ENCODE data around the gene ANKS1B.

ANKS1B gene

DNA sequence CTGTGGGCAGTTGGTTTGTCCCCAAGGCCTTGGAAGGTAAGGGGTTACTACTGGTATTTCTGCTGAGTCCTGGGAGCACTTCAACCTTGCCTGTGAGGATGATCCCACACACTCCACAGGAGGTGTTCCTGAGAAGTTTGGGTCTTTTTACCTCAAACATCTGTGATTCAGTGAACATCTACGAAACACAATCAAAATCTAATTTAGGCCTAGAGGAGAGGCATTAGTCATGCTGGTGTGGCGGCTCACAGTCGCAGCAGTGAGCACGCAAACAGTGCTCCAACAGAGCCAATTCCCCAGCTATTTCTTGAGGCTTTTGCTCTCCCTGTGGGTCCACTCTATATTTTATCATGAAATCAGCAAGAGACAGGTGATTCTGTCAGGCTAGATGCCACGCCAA is 1232.0 kb downstream of the ANKS1B start:
- in situ Hi-C loops (cut with HindIII; ENCODE audit: low sequenced_read_pairs) = no loop called here

DNA sequence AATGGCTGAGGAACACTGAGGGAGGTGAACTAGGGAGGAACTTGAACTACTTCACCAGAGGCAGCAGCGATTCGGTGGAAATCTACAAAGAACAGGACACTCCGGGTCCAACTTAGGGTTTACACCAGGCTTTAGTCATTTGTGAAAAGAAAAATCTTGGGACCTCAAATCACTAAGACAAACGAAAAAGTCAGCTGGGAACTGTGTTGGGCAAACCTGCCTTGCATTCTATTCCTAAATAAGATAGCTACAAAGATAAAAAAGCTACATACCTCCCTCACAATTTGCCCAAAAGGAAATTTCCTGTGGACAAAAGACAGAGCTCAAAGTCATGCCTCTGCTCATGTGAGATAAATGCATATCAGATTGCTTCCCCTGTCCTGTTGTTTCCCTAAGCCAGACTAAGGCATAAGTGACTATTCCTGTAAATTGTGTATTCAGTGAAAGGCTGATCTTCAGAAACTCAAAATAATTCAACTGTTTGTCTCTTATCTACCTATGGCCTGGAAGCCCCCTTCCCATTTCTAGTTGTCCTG is 1233.1 kb downstream of the ANKS1B start:
- in situ Hi-C loops (cut with HindIII; ENCODE audit: low sequenced_read_pairs) = no loop called here

DNA sequence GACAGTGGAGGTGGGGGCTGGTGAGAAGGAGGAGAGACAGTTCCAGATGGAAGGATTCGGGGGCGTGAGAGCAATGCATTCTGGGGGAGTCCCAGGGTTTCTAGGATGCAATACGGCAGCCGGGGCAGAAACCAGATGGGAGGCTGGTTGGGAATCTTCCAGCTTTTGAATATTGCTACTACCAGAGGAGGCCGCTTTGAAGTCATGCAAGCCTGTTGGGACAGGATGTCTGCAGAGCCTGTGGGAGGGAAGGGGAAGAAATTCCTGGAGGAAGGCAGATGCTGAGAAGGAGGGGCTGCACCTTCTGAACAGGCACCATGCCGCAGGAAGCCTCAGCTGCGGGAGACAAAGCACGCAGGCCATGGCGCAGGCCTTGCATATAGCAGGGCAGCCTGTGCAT is 1234.2 kb downstream of the ANKS1B start:
- in situ Hi-C loops (cut with HindIII; ENCODE audit: low sequenced_read_pairs) = no loop called here

DNA sequence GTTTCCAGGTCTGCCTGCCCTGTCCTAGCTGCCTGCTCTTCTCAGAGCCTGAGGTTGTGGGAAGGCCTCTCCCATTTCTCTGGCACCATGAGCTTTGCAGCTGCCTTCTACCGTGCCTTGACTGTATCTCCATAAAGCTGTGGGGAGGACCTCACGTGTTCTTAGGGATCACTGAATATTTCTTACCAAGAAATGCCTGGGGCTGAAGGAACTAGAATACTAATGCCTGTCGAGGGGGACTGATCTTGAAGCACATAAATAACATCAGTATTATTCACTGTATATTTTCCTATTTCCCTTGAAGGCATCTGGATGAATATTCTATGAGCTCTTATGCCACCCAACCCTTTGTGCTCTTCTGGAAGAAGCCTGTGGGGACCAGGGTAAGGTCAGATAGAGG is 1236.3 kb downstream of the ANKS1B start:
- in situ Hi-C loops (cut with HindIII; ENCODE audit: low sequenced_read_pairs) = no loop called here

DNA sequence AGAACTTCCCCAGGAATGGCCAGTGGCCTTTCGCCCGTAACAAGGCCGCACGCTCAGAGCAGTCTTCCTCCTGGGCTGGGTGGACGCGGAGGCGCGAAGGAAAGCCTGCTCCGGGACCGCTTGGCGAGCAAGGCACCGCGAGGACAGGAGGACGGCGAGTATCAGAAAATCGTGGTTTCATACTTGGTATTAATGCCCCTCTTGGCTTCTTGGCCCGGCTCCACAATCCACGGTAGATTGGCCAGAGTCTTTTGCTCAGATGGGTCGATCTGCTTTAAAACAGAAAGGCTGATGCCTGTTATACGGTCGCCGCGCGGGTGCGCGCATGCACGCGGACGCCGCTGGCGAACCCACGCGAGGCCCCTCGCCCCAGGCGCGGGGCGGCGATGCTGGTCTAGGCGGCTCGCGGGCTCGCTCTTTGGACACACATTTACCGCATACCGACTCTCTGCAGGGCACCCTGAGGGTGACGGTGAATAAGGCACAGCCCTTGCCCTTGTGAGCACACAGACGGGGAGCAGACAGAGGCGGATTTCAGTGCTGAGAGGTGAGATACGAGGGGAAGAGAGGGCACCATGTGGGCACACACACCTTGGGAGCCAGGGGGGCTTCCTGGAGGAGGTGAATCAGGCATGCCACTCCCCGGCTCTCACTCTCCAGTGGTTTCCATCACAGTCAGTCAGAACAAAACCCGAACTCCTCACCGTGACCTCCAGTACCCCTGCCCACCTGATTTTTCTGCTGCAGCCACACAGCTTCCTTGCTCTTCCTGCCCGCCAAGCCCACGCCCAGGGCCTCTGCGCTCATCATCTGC is 1239.0 kb downstream of the ANKS1B start:
- in situ Hi-C loops (cut with HindIII; ENCODE audit: low sequenced_read_pairs) = no loop called here

DNA sequence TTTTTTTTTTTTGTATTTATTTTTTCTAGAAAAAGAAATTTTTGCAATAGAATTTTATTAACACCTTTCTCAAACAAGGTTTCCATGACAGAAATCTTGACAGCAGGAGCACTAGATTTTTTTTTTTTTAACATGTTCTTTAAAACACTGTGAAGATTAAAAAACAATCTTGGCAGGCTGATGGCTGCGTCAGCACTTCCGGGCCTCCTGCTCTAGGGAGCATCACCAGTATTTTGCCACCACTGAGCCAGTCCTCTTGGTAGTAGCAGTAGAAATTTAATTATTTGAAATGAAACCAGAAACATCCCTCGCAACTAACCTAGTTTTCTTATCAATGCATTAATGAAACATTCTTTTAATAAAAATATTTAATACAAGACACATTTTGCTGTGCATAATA is 1240.1 kb downstream of the ANKS1B start:
- in situ Hi-C loops (cut with HindIII; ENCODE audit: low sequenced_read_pairs) = no loop called here

DNA sequence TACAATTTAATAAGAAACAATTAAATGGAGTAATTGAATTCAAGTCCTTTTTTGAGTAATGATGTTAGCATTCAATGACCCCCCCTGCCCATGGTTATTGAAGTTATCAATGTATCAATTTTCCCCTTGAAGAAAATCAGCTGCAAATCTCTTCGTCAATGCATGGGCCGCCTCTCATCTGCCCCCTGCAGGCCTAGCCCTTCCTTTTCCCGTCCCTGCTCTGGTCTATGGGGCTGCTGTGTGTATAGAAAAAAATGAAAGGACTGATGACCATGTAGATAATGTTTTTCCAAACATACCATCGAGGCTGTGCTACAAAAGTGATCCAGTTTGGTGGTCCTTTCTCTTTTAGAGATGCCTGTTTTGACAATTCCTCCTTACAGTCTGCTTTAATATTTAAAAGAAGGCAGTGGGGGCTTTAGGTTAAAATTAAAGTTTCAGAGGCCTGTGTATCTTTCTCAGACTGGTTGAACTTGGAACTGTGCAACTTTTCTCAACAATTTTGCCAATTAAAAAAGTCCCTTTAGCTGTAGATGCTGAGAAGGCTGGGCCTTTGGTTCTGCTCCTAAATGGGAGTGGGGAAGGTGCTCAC is 1241.3 kb downstream of the ANKS1B start:
- in situ Hi-C loops (cut with HindIII; ENCODE audit: low sequenced_read_pairs) = no loop called here

DNA sequence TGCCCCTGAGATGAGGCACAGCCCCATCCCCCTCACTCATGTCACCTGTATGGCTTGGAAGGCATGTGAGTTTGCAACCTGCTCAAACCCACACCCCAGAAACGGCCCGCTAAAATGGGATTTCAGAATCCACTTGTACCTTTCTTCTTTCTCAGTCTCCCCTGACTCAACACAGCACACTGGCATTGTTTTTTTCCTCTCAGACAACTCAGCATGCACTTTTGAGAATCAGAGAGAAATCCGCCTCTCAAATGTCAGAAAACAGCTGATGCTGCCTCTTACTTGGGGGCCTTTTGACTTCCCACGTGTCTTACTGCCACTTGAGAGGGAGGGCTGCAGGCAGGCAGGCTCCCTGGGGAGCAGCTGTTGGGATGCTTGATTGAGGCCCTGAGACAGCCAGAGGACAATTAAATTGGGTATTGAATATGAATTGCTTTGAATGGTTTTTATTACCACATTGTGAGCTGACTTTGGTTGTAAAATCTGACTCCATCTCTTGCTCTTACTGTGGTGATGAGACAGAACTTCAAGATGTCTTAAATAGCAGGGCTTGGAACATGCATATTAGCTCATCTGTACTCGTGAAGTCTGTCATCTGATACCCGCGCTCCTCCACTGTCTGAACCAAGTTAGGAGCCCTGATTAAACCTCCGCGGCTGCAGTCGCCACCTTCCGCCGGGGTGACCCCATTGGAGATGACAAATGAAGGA is 1243.0 kb downstream of the ANKS1B start:
- in situ Hi-C loops (cut with HindIII; ENCODE audit: low sequenced_read_pairs) = no loop called here

DNA sequence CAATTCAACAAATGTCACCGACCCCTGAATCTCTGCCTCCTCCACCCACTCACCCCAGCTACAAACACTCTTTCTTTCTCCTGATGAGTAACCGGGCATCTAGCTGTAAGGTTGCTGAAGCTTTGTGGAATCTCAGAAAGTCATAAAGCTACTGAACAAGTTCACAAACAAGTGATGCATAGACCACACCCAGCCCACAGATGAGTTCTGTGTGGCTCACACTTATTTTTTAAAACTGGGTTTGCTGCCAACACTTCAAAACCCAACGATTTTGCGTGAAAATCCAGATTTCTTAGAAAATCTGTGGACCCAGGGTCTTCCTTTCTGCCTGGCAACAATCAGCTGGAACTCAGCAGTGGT is 1243.6 kb downstream of the ANKS1B start:
- in situ Hi-C loops (cut with HindIII; ENCODE audit: low sequenced_read_pairs) = no loop called here

DNA sequence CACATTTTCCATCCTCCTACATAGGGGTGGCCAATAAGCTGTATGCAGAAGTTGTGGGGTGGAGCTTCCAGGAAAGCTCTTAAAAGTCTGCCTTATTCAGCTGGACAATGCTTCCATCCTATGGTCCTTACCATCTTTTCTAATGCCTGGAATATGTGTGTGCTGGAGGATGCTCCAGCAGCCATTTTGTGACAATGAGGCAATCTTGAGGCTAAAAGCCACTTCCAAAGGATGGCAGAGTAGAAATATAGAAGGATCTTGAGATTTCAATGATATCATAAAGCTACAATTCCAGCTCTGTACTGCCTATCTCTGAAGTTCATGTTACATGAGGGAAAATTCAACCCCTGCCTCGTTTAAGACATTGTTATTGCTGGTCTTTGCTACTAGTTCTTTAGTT is 1244.0 kb downstream of the ANKS1B start:
- in situ Hi-C loops (cut with HindIII; ENCODE audit: low sequenced_read_pairs) = no loop called here

DNA sequence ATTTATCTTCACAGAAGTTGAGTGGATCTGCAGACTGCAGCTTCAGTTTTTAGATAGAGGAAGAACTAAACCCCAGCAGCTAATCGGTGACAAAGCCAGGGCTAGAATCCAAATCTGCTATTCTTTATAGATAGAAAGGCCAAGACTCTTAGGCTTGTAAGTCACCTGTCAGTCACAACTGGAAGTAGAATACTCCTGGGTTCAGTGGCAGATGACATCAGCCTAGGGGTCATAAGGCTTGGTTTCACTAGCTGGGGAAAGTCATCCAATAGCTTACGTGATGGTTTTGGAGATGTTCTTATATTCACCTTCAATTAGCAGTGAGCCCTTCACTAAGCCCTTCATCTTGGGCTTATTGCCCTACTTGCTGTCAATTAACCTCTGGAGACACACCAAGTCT is 1246.2 kb downstream of the ANKS1B start:
- in situ Hi-C loops (cut with HindIII; ENCODE audit: low sequenced_read_pairs) = no loop called here

DNA sequence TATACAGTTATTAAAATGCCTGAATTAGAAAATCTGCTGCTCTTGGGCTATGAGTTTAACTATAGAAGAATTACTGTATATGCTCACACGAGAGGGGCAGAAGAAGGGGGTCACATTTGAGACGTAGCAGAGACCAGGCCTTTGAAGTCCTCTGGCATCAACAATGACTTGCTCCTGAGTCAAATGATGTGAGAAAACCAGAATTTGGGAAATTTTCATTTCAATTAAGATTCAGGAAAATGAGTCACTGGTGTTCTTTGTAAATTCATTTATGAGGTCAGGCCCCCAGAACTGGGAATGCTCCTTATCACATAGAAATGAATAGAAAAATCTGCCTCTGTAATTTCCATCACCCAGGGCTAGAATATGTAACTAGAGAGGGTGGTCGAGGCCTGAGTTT is 1246.7 kb downstream of the ANKS1B start:
- in situ Hi-C loops (cut with HindIII; ENCODE audit: low sequenced_read_pairs) = no loop called here

DNA sequence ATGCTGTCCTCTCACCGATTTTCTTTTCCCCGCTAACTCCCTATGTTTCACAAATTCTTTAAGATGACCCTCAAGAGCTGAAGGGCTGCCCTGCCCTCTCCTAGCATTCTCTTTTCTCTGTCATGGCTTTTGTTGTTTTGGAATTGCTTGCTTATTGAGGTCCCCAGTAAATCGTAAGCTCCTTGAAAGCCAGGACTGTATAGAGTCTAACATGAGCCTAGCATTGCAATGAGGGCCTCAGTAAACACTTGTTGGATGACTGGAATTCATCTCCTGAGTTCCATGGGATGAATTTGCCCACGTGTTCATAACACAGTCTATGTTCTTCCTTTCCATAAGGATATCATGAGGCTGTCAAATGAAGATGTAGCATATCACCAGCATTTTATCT is 1247.4 kb downstream of the ANKS1B start:
- in situ Hi-C loops (cut with HindIII; ENCODE audit: low sequenced_read_pairs) = no loop called here

DNA sequence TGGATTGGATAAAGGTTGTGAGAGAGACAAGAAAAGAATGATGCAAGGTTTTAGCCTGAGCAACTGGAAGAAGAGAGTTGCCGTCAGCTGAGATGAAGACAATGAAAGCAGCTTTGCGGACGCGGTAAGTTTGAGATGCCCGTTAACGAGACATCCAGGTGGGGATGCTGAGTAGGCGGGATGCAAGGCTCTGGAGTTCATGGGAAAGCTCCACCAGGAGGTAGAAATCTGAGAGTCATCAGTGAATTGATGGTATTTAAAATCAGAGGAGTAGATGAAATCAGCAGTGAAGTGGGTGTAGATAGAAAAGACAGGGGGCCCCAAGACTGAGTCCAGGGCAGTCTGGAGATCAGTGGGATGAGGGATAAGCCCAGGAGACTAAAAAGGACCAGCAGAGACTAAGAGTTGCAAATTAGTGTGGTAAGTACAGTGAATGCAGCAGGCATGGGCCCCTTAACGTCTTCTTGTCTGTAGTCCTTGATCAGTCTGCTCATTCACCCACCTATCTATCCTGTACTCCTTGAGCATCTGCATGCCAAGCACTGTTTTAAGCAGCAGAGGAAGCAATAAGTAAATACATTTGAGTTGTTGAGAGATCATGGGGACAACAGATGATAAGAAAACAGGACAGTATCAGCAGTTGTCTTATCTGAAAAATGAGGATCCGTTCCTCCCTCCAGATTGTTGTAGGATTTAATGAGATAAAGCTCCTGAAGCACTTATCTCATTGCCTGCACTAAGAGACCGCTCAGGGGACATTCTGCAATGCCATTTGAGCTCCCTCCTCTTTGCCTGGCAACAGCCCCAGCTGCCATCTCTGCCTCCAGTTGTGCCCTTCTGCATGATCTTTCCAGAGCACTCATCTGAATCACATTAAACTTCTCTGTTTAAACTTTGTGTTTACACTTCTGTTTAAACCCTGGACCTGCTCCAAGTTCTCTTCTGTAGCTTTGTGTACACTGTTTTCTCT is 1248.1 kb downstream of the ANKS1B start:
- in situ Hi-C loops (cut with HindIII; ENCODE audit: low sequenced_read_pairs) = no loop called here

DNA sequence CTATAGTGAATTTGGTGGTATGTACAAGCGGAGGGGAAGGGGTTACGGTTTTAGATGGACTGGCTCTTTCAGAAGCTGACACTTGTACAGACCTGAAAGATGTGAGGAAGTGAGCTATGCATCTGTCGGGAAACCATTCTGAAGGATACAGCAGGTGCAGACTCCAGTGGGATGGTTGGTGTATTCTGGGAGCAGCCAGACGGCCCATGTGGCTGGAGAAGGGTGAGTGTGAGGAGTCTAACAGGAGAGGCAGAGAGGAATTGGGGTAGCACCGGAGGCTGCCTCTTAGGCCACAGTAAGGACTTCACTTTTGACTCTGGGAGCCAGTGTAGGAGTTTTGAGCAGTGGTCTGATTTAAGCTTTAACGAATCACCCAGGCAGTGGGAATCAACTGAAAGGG is 1248.9 kb downstream of the ANKS1B start:
- in situ Hi-C loops (cut with HindIII; ENCODE audit: low sequenced_read_pairs) = no loop called here

DNA sequence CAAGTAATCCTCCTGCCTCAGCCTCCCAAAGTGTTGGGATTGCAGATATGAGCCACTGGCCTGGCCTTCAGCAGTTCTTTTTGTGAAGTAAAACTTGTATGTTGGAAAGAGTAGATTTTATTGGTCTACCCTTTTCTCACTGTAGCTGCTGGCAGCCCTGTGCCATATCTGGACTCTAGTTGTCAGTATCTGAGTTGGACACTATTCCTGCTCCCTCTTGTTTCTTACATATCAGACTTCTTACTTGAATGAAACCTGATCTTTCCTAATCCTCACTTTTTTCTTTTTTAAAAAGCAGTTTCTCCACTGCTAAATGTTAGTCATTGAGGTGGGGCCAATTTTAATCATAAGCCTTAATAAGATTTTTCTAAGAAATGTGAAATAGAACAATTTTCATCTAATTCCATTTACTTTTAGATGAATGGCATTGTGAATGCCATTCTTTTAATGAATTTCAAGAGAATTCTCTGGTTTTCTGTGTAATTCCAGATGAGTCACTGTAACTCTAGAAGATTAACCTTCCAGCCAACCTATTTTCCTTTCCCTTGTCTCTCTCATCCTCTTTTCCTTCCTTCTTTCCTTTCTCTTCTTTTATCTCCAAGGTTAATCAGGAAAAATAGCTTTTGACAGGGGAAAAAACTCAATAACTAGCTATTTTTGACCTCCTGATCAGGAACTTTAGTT is 1250.9 kb downstream of the ANKS1B start:
- in situ Hi-C loops (cut with HindIII; ENCODE audit: low sequenced_read_pairs) = no loop called here

DNA sequence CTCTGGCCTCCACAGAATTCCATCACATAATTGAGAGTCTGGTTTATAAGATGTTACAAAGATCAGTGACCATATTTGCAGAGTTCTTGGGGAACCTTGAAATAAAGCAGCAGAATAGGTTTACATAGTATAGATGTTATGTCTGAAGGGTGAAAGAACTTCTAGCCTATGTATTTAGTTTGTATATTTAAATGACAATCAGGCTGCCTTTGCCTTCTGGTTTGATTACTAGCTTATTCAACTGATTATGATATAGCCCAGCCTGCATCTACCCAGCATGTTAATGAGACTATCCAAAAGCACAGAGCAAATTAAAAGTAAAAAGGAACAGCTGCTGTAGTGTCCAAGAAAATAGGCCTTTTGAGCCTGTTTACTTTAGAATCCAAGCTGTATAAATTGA is 1254.3 kb downstream of the ANKS1B start:
- in situ Hi-C loops (cut with HindIII; ENCODE audit: low sequenced_read_pairs) = no loop called here

DNA sequence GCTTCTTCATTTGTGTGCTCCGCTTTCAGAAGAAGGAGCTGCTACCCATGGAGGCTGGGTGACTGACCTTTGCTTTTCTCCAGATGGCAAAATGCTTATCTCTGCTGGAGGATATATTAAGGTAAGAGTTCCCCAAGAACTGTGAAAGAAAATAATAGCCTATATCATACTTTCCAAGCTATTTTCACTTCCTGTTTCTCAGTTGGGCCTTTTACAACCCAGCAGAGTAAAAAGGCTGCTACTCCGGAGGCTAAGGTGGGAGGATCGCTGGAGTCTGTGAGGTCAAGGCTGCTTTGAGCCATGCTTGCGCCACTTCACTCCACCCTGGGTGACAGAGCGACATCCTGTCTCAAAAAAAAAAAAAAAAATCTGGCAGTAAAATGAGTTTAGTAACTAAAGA is 1257.5 kb downstream of the ANKS1B start:
- in situ Hi-C loops (cut with HindIII; ENCODE audit: low sequenced_read_pairs) = loop anchor here (5.0 kb wide), 1 partner anchor 100 kb away; no protein-coding TSS in a partner anchor

DNA sequence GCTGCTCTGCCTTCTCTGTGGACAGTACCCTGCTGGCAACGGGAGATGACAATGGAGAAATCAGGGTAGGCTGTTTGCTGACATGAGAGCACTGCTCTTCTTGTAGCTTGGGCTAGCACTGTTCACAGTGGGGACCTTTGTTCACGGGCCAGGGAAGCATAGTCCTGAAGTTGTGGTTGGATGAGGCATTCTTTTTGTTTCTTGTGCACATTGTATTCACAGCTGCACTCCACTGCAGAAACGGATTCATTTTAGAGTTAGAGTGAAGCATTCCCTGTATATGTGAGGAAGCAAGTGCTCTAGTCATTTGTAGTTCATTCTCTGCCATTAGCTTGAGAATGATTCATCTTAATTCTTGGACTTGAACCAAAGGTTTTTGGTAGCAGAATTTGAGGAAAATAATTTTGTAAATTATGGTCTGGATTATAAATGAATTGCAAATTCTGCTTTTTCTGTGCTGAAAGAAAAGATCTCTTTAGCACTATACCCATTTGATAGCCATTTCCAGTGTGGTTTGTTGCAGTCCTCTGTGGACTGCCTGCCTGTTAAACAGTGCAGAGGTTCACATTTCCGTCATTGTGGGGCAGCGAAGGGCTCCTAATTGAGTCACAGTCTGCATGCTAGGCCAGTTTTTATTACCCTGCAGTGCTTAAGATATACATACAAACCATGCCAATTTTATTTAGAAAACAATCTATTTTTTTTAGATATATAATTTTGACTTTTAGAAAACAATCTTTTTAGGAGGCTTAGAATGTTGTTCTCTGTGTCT is 1259.1 kb downstream of the ANKS1B start:
- in situ Hi-C loops (cut with HindIII; ENCODE audit: low sequenced_read_pairs) = loop anchor here (5.0 kb wide), 1 partner anchor 102 kb away; no protein-coding TSS in a partner anchor
